HPDE6-E6E7 (cell line): ENCODE measurements around the gene PLPP1.

ENCODE experiments used
- DNase-seq: peaks from one replicate; pipeline ENCODE4 v3.0.0; 2011; ENCODE audit warnings: missing footprints; ENCODE audit errors: extremely low spot score

Gene PLPP1

GRCh38 chr5:55450050-55450765 is 84.6 kb downstream of the PLPP1 start:
- no peak for DNase-seq

- no peak for DNase-seq
Observed at GRCh38 chr5:55446640-55447351, 88.0 kb downstream of the PLPP1 start.

- DNase-seq: no peak
Observed at GRCh38 chr5:55445791-55446190, 89.0 kb downstream of the PLPP1 start.

GRCh38 chr5:55441954-55442353 is 92.8 kb downstream of the PLPP1 start:
- DNase-seq: no peak

- no peak for DNase-seq
Observed at GRCh38 chr5:55441107-55441771, 93.5 kb downstream of the PLPP1 start.

- DNase-seq: no peak
Observed at GRCh38 chr5:55440188-55440646, 94.5 kb downstream of the PLPP1 start.

GRCh38 chr5:55438998-55439397 is 95.8 kb downstream of the PLPP1 start:
- no peak for DNase-seq

- DNase-seq: no peak
Observed at GRCh38 chr5:55437859-55438206, 96.9 kb downstream of the PLPP1 start.

- no peak for DNase-seq
Observed at GRCh38 chr5:55437452-55437851, 97.3 kb downstream of the PLPP1 start.

GRCh38 chr5:55432549-55432948 is 102.2 kb downstream of the PLPP1 start:
- no peak for DNase-seq

GRCh38 chr5:55429613-55430253 is 105.0 kb downstream of the PLPP1 start:
- no peak for DNase-seq

- no peak for DNase-seq
Observed at GRCh38 chr5:55429221-55429612, 105.5 kb downstream of the PLPP1 start.

GRCh38 chr5:55427157-55427556 is 107.6 kb downstream of the PLPP1 start:
- DNase-seq: no peak

- DNase-seq: no peak
Observed at GRCh38 chr5:55426455-55426854, 108.3 kb downstream of the PLPP1 start.

- DNase-seq: no peak
Observed at GRCh38 chr5:55421074-55421529, 113.7 kb downstream of the PLPP1 start.

GRCh38 chr5:55418994-55419968 is 115.5 kb downstream of the PLPP1 start:
- no peak for DNase-seq

GRCh38 chr5:55416306-55416705 is 118.5 kb downstream of the PLPP1 start:
- DNase-seq: no peak

GRCh38 chr5:55415071-55415470 is 119.7 kb downstream of the PLPP1 start:
- DNase-seq: no peak

GRCh38 chr5:55413644-55414043 is 121.1 kb downstream of the PLPP1 start:
- DNase-seq: no peak

GRCh38 chr5:55411876-55412275 is 122.9 kb downstream of the PLPP1 start:
- DNase-seq: no peak

GRCh38 chr5:55410845-55411244 is 123.9 kb downstream of the PLPP1 start:
- DNase-seq: no peak
